HL-60 (cell line): ENCODE data around the gene GNG12.

ENCODE experiments used
- GABPA ChIP-seq: IDR thresholded peaks from 2 replicates; pipeline ENCODE4 v1.6.1; 2012; ENCODE audit warnings: low read depth
- POLR2AphosphoS5 ChIP-seq: IDR thresholded peaks from 2 replicates; pipeline ENCODE4 v1.6.1; 2012; ENCODE audit warnings: low read depth
- TF ChIP-seq, protein P1 (sequence below): IDR thresholded peaks from one replicate; pipeline ENCODE4 v1.5.1; 2011; ENCODE audit warnings: low read length, control low read depth, inconsistent platforms; ENCODE audit not compliant: insufficient read depth

DNA sequence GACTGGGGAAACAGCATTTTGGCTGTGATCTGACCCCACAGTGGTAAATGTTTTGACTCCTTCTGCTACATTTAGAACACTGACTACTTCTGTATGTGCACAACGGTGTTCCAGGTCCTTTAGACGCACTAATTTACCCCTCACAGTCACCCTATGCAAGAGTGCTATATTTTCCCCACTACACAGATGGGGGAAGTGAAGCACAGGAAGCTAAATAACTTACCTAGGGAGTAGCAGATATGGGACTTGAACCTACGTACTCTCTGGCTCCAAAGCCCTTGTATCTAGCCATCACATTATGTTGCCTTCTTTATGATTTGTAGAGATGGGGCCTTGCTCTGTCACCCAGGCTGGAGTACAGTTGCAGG is 99.0 kb downstream of the GNG12 start:
- TF ChIP-seq POLR2AphosphoS5 = no peak
- TF ChIP-seq, protein P1, sequence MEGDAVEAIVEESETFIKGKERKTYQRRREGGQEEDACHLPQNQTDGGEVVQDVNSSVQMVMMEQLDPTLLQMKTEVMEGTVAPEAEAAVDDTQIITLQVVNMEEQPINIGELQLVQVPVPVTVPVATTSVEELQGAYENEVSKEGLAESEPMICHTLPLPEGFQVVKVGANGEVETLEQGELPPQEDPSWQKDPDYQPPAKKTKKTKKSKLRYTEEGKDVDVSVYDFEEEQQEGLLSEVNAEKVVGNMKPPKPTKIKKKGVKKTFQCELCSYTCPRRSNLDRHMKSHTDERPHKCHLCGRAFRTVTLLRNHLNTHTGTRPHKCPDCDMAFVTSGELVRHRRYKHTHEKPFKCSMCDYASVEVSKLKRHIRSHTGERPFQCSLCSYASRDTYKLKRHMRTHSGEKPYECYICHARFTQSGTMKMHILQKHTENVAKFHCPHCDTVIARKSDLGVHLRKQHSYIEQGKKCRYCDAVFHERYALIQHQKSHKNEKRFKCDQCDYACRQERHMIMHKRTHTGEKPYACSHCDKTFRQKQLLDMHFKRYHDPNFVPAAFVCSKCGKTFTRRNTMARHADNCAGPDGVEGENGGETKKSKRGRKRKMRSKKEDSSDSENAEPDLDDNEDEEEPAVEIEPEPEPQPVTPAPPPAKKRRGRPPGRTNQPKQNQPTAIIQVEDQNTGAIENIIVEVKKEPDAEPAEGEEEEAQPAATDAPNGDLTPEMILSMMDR = no peak
- no peak for TF ChIP-seq GABPA
